Breast epithelium (tissue), 4 donors: ENCODE data around the gene APOO. TPM values are rescaled to one million over a fixed set of nuclear protein-coding genes. Genes with fewer than 3 reads are reported as not detected.

Source experiments
- DNase-seq, 2 donors: peaks; one replicate each; pipeline ENCODE4 v3.0.0-alpha.2; 2019; ENCODE audit warnings: low spot score in 2 of 2
- H3K27ac ChIP-seq, 2 donors: fragments of 200-600 bp; sonication (generic) in 1 of 2; one replicate each; pipeline ENCODE4 v1.5.1; 2016 to 2019; ENCODE audit warnings: mild to moderate bottlenecking in 1 of 2
- H3K27me3 ChIP-seq, 2 donors: fragments of 200-600 bp; sonication (generic) in 1 of 2; one replicate each; pipeline versions ENCODE4 v1.5.1 to v1.6.0; 2017 to 2019; ENCODE audit warnings: control low read depth in 1 of 2, mild to moderate bottlenecking in 1 of 2
- H3K36me3 ChIP-seq: fragments of 200-600 bp; one replicate; pipeline ENCODE4 v1.5.1; 2019
- H3K4me1 ChIP-seq, 2 donors: fragments of 200-600 bp; sonication (generic); one replicate each; pipeline ENCODE4 v1.5.1; 2016 to 2019; ENCODE audit warnings: control low read depth in 1 of 2
- H3K4me3 ChIP-seq, 3 donors: fragments of 200-600 bp; sonication (generic); 1 replicate in 2 of 3; 2 replicates in 1 of 3; pipeline ENCODE4 v1.5.1; 2016 to 2019; ENCODE audit warnings: mild to moderate bottlenecking in 3 of 3, moderate library complexity in 2 of 3
- H3K9me3 ChIP-seq, 2 donors: fragments of 200-600 bp; sonication (generic) in 1 of 2; one replicate each; pipeline ENCODE4 v1.5.1; 2016 to 2019; ENCODE audit warnings: control low read depth in 1 of 2
- POLR2A ChIP-seq: fragments of 450-650 bp; IDR thresholded peaks from one replicate; pipeline ENCODE4 v1.6.1; 2016; ENCODE audit warnings: antibody characterized with exemption, mild to moderate bottlenecking, moderate library complexity
- POLR2AphosphoS5 ChIP-seq, 3 donors: sonication (generic); formaldehyde crosslinking; IDR thresholded peaks; one replicate each; pipeline ENCODE4 v1.6.1; 2017; ENCODE audit warnings: antibody characterized with exemption in 3 of 3
- intact Hi-C: fragments of 100-400 bp; cut with DNase I; formaldehyde crosslinking; loops from one replicate; pipeline ENCODE4 v1.15.1; 2023; ENCODE audit warnings: low total_unique reads
- total RNA-seq, 3 donors: library from RNA; depleted of rRNA; stranded (reverse); fragments of >200 nt; gene quantifications; one replicate each; pipeline ENCODE4 v1.1.0, GENCODE V29; 2016
- TF ChIP-seq, protein P1 (sequence below), 3 donors: fragments of 450-650 bp; IDR thresholded peaks; one replicate each; pipeline ENCODE4 v1.5.1; 2016 to 2017; ENCODE audit warnings: antibody characterized with exemption in 3 of 3, mild to moderate bottlenecking in 3 of 3, moderate library complexity in 3 of 3

The APOO gene
- total RNA-seq, 3 donors from 2014 or later: 5.8 to 16.7 (median 16.1) TPM

DNA sequence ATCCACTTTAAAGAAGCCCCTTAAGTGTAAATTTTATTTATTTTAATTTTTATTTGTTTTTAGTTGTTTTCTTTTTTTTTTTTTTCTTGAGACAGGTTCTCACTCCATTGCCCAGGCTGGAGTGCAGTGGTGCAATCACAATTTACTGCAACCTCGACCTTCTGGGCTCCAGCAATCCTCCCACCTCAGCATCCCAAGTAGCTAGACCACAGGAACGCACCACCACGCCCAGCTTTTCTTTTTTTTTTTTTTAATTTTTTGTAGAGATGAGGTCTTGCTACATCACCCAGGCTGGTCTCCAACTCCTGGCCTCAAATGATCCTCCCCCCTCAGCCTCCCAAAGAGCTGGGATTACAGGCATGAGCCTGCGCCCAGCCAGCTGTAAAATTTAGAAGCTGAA lies 118.8 kb downstream of the APOO start:
- TF ChIP-seq POLR2AphosphoS5 (IDR thresholded peaks at IDR 0.05): no peak
- Histone ChIP-seq H3K4me3 (no peak overlapping the region), H3K27ac (no peak overlapping the region), H3K27me3 (peaks cover 0 to 11% of the 10 kb centered on the region in 2 donors), H3K9me3 (no peaks in the 10 kb centered on the region), H3K36me3 (no peaks in the 10 kb centered on the region), H3K4me1 (no peaks in the 10 kb centered on the region)
- intact Hi-C loops: no loop called here
- DNase-seq: no peak

DNA sequence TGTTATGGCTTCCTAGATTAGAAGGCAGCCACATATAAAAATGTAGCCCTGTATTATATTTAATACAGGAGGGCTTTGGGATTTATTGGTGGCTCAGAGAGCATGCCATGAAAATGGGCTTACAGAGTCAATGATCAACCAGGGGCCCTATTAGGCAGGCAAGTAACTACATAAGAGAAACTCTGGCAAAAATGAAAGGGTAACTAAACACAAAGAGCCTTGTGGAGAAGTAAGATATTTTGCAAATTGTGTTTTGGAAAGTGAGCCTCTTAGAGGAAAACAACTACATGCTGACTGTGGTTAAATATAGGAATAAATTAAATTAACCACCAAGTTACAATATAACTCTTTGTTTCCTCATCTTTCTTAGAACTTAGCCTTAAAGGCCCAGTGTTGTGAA lies 119.2 kb downstream of the APOO start:
- DNase-seq: no peak
- H3K27ac ChIP-seq: no peak overlapping the region
- intact Hi-C loops: no loop called here

DNA sequence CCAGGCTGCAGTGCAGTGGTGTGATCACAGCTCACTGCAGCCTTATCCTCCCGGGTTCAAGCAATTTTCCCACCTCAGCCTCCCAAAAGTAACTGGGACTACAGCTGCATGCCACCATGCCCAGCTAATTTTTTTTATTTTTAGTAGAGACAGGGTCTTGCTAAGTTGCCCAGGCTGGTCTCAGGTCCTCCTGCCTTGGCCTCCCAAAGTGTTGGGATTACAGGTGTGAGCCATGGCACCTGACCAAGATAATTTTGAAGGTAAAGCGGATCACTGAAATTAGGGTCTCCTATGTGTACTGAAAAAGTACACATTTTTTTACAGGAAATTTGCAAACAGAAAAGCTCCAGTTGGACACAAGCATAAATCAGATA lies 120.0 kb downstream of the APOO start:
- intact Hi-C loops: no loop called here
- no peaks in the 10 kb centered on the region for H3K9me3 ChIP-seq

More for the DNA sequence above, 119.2 kb downstream of the APOO start:
- TF ChIP-seq POLR2AphosphoS5 (IDR thresholded peaks at IDR 0.05) (no peak), POLR2A (no peak)
- TF ChIP-seq, protein P1, sequence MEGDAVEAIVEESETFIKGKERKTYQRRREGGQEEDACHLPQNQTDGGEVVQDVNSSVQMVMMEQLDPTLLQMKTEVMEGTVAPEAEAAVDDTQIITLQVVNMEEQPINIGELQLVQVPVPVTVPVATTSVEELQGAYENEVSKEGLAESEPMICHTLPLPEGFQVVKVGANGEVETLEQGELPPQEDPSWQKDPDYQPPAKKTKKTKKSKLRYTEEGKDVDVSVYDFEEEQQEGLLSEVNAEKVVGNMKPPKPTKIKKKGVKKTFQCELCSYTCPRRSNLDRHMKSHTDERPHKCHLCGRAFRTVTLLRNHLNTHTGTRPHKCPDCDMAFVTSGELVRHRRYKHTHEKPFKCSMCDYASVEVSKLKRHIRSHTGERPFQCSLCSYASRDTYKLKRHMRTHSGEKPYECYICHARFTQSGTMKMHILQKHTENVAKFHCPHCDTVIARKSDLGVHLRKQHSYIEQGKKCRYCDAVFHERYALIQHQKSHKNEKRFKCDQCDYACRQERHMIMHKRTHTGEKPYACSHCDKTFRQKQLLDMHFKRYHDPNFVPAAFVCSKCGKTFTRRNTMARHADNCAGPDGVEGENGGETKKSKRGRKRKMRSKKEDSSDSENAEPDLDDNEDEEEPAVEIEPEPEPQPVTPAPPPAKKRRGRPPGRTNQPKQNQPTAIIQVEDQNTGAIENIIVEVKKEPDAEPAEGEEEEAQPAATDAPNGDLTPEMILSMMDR (IDR thresholded peaks at IDR 0.05): no peak
- no peaks in the 10 kb centered on the region for H3K9me3 ChIP-seq
- no peaks in the 10 kb centered on the region for H3K36me3 ChIP-seq
- H3K4me3 ChIP-seq: no peak overlapping the region
- H3K4me1 ChIP-seq: no peaks in the 10 kb centered on the region
- H3K27me3 ChIP-seq: peaks cover 0 to 11% of the 10 kb centered on the region in 2 donors

DNA sequence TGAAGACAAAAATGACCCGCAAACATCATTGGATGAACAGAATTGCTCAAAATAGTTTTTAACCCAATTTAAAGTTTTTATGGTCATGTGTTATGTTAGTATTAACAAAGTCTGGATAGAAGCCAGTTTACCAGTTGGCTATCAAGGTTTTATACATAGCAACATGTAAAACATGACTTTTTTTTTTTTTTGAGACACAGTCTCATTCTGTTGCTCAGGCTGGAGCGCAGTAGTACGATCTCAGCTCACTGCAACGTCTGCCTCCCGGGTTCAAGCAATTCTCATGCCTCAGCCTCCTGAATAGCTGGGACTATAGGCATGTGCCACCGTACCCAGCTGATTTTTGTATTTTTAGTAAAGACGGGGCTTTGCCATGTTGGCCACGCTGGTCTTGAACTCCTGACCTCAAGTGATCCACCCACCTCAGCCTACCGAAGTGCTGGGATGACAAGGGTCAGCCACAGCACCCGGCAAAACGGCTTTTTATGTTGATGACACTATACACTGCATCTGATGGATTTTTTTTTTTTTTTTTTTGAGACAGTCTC lies 121.4 kb downstream of the APOO start:
- Histone ChIP-seq H3K36me3 (no peaks in the 10 kb centered on the region), H3K4me1 (no peaks in the 10 kb centered on the region), H3K4me3 (no peak overlapping the region), H3K9me3 (no peaks in the 10 kb centered on the region), H3K27ac (no peak overlapping the region), H3K27me3 (no peaks in the 10 kb centered on the region)
- TF ChIP-seq, protein P1 (IDR thresholded peaks at IDR 0.05): no peak
- TF ChIP-seq POLR2A (no peak), POLR2AphosphoS5 (IDR thresholded peaks at IDR 0.05) (peak in 2 of 3 donors; percentile 30 to 42)
- DNase-seq: no peak
- intact Hi-C loops: no loop called here

More for the DNA sequence above, 120.0 kb downstream of the APOO start:
- Histone ChIP-seq H3K27ac (no peak overlapping the region), H3K4me3 (no peak overlapping the region), H3K4me1 (no peaks in the 10 kb centered on the region), H3K36me3 (no peaks in the 10 kb centered on the region), H3K27me3 (peaks cover 0 to 6% of the 10 kb centered on the region in 2 donors)
- DNase-seq: no peak
- TF ChIP-seq, protein P1 (IDR thresholded peaks at IDR 0.05): no peak
- TF ChIP-seq POLR2AphosphoS5 (IDR thresholded peaks at IDR 0.05) (no peak), POLR2A (no peak)

DNA sequence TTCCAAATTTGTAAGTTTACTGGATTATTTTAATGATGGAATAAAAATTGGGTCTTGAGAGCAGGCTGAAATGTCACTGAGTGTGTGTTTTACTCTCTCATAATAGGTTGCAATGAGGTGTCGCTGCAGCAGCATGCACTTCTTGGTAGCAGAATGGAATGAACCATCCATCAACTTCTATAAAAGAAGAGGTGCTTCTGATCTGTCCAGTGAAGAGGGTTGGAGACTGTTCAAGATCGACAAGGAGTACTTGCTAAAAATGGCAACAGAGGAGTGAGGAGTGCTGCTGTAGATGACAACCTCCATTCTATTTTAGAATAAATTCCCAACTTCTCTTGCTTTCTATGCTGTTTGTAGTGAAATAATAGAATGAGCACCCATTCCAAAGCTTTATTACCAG lies 122.2 kb downstream of the APOO start:
- peak overlapping the region; percentile 55 to 82 (median 65) for H3K4me3 ChIP-seq
- no peaks in the 10 kb centered on the region for H3K9me3 ChIP-seq
- no peak for TF ChIP-seq POLR2AphosphoS5 (IDR thresholded peaks at IDR 0.05)
- TF ChIP-seq, protein P1 (IDR thresholded peaks at IDR 0.05): no peak
- TF ChIP-seq POLR2A: no peak
- intact Hi-C loops: no loop called here
- no peaks in the 10 kb centered on the region for H3K27me3 ChIP-seq
- no peaks in the 10 kb centered on the region for H3K4me1 ChIP-seq
- H3K27ac ChIP-seq: peak overlapping the region; percentile 88 to 97
- no peaks in the 10 kb centered on the region for H3K36me3 ChIP-seq
- DNase-seq: no peak
